OCI-M2 (cell line): ENCODE measurements around the gene NR1D1.
"Not testable (repeated sequence)": the region's sequence is repeated elsewhere in the genome, so short reads cannot be mapped to it uniquely, and the experiment has no call there.

Experiments used
- DNase-seq: peaks from one replicate; lab custom pipeline; 2025; ENCODE audit not compliant: unreplicated experiment; lab: John Stamatoyannopoulos, UW

The NR1D1 gene

GRCh38 chr17:40100419-40100668, at the start of gene NR1D1:
TSS of gene NR1D1 (minus strand) at chr17:40100589. CDS start at chr17:40100094, 495 bp downstream.
- DNase-seq: no peak

GRCh38 chr17:40148527-40148926, 48.1 kb upstream of the NR1D1 start:
- no peak for DNase-seq

- DNase-seq: no peak
These were observed 45.1 kb upstream of the NR1D1 start for GRCh38 chr17:40145476-40145875.

- DNase-seq: not testable (repeated sequence)
These were observed 42.8 kb upstream of the NR1D1 start for GRCh38 chr17:40143166-40143565.

GRCh38 chr17:40139566-40140058, 39.2 kb upstream of the NR1D1 start:
- DNase-seq: no peak

- no peak for DNase-seq
These were observed 35.4 kb upstream of the NR1D1 start for GRCh38 chr17:40135817-40136216.

GRCh38 chr17:40134184-40134583, 33.8 kb upstream of the NR1D1 start:
- no peak for DNase-seq

GRCh38 chr17:40130352-40131042, 30.1 kb upstream of the NR1D1 start:
- no peak for DNase-seq

- DNase-seq: no peak
These were observed 29.1 kb upstream of the NR1D1 start for GRCh38 chr17:40129498-40129897.

GRCh38 chr17:40124279-40125141, 24.1 kb upstream of the NR1D1 start:
- DNase-seq: no peak

GRCh38 chr17:40123811-40124114, 23.4 kb upstream of the NR1D1 start:
- DNase-seq: no peak

- no peak for DNase-seq
These were observed 22.8 kb upstream of the NR1D1 start for GRCh38 chr17:40122999-40123810.

- no peak for DNase-seq
These were observed 22.0 kb upstream of the NR1D1 start for GRCh38 chr17:40122136-40122998.

GRCh38 chr17:40121181-40122135, 21.1 kb upstream of the NR1D1 start, which contains the start of gene MSL1:
TSS of gene MSL1 (plus strand) at chr17:40121971. CDS start at chr17:40122613, 642 bp downstream.
- no peak for DNase-seq

GRCh38 chr17:40115101-40115436, 14.7 kb upstream of the NR1D1 start:
- no peak for DNase-seq

- no peak for DNase-seq
These were observed 13.5 kb upstream of the NR1D1 start for GRCh38 chr17:40113907-40114245.

GRCh38 chr17:40113110-40113906, 12.9 kb upstream of the NR1D1 start:
- peak; percentile 72 for DNase-seq

- DNase-seq: no peak
These were observed 12.3 kb upstream of the NR1D1 start for GRCh38 chr17:40112718-40113109.

GRCh38 chr17:40112191-40112711, 11.9 kb upstream of the NR1D1 start:
- no peak for DNase-seq
